DOHH2 (cell line): ENCODE data around the gene ACTR5.

Experiments
- H3F3A ChIP-seq: fragments of 200-600 bp; sonication (generic), shearing (Covaris generic); 2 replicates; pipeline ENCODE4 v1.6.0; 2016; ENCODE audit warnings: antibody characterized with exemption, mild to moderate bottlenecking; ENCODE audit not compliant: control insufficient read depth, insufficient read depth
- H3K27ac ChIP-seq: fragments of 200-600 bp; sonication (generic); 2 replicates; pipeline ENCODE4 v1.5.1; 2014; ENCODE audit warnings: low read depth, mild to moderate bottlenecking, low read length, moderate library complexity
- H3K27me3 ChIP-seq: fragments of 200-600 bp; sonication (generic); 2 replicates; pipeline ENCODE4 v1.6.1; 2014; ENCODE audit warnings: mild to moderate bottlenecking, low read length, mixed read lengths; ENCODE audit not compliant: control insufficient read depth
- H3K36me3 ChIP-seq: fragments of 200-600 bp; sonication (generic); 2 replicates; pipeline ENCODE4 v1.6.1; 2014; ENCODE audit warnings: mild to moderate bottlenecking, low read length, moderate library complexity, mixed read lengths; ENCODE audit not compliant: control insufficient read depth
- H3K4me1 ChIP-seq: fragments of 200-600 bp; sonication (generic); 2 replicates; pipeline ENCODE4 v1.6.1; 2014; ENCODE audit warnings: mild to moderate bottlenecking, low read length, mixed read lengths; ENCODE audit not compliant: control insufficient read depth
- H3K4me2 ChIP-seq: fragments of 200-600 bp; sonication (generic); 2 replicates; pipeline ENCODE4 v1.6.0; 2014; ENCODE audit warnings: mild to moderate bottlenecking, low read length, moderate library complexity
- H3K4me3 ChIP-seq: fragments of 200-600 bp; sonication (generic); 2 replicates; pipeline ENCODE4 v1.5.1; 2014; ENCODE audit warnings: mild to moderate bottlenecking, low read length, mixed read lengths
- H3K79me2 ChIP-seq: fragments of 200-600 bp; sonication (generic); 2 replicates; pipeline ENCODE4 v1.6.1; 2014; ENCODE audit warnings: mild to moderate bottlenecking, low read length, mixed read lengths; ENCODE audit not compliant: control insufficient read depth
- H3K9me2 ChIP-seq: fragments of 200-600 bp; sonication (generic); replicated peaks from 2 replicates; pipeline ENCODE4 v1.6.1; 2014; ENCODE audit warnings: mild to moderate bottlenecking, low read length, mixed read lengths; ENCODE audit not compliant: control insufficient read depth
- H3K9me3 ChIP-seq: fragments of 200-600 bp; sonication (generic); 2 replicates; pipeline ENCODE4 v1.6.1; 2014; ENCODE audit warnings: antibody characterized with exemption, low read length, mixed read lengths; ENCODE audit not compliant: control insufficient read depth, insufficient read depth
- H4K20me1 ChIP-seq: fragments of 200-600 bp; sonication (generic); 2 replicates; pipeline ENCODE4 v1.6.0; 2014; ENCODE audit warnings: low read depth, mild to moderate bottlenecking, antibody characterized with exemption, low read length, moderate library complexity; ENCODE audit not compliant: control insufficient read depth, insufficient read depth
- CTCF ChIP-seq: fragments of 200-600 bp; sonication (generic); IDR thresholded peaks from one replicate; pipeline ENCODE4 v1.5.1; 2014; ENCODE audit warnings: antibody characterized with exemption, mild to moderate bottlenecking, low read depth, low read length; ENCODE audit not compliant: poor library complexity, severe bottlenecking
- EZH2phosphoT487 ChIP-seq: fragments of 200-600 bp; sonication (generic); IDR thresholded peaks from 2 replicates; pipeline ENCODE4 v1.6.1; 2017; ENCODE audit warnings: borderline replicate concordance, mild to moderate bottlenecking, antibody characterized with exemption, low read length, moderate library complexity, mixed read lengths

The ACTR5 gene

DNA sequence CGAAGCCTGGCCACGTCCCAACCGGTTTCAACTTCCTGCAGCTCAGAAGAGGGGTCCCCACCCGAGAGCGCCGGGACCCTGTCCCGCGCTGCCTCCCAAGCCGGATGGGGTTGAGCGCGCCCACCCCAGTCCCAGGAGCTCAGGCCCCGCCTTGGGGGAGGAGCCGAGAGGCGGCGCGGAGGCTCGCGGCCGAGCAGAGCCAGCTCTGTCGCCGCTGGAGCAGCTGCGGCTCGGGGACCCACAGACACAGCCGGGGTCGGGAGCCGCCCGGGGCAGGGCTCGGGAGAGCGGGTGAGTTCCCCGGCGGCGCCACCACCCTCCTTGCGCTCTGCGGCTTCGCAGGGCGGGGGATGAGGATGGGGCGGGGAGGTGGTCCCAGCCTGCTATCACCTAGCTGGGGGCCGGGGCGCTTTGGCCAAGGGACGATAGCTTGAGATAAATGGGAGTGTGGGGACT is 57.3 kb downstream of the ACTR5 start, which contains the start of gene PPP1R16B:
Gene PPP1R16B (plus strand): TSS at position 196 of the 456 bp plus-strand sequence. CDS start 30,229 bp downstream, outside the sequence.
- Histone ChIP-seq H4K20me1 (peaks cover 27% of the 10 kb centered on the region), H3K4me1 (peaks cover 63% of the 10 kb centered on the region), H3K9me3 (no peaks in the 10 kb centered on the region), H3K79me2 (peaks cover 50% of the 10 kb centered on the region), H3K27ac (peak within 1 kb of the TSS; percentile 90), H3F3A (peaks cover 25% of the 10 kb centered on the region), H3K4me3 (peak within 1 kb of the TSS; percentile 98), H3K36me3 (peaks cover 45% of the 10 kb centered on the region), H3K9me2 (no peaks in the 10 kb centered on the region), H3K4me2 (peak within 1 kb of the TSS; percentile 87), H3K27me3 (no peaks in the 10 kb centered on the region)
- TF ChIP-seq CTCF (no peak), EZH2phosphoT487 (no peak)

- Histone ChIP-seq H3K4me2 (peak overlapping the region; percentile 87), H3K27ac (peak overlapping the region; percentile 90), H3K36me3 (peaks cover 52% of the 10 kb centered on the region), H3K9me2 (no peaks in the 10 kb centered on the region), H3F3A (peaks cover 22% of the 10 kb centered on the region), H4K20me1 (peaks cover 32% of the 10 kb centered on the region), H3K9me3 (no peaks in the 10 kb centered on the region), H3K4me3 (peak overlapping the region; percentile 98), H3K79me2 (peaks cover 57% of the 10 kb centered on the region), H3K4me1 (peaks cover 70% of the 10 kb centered on the region), H3K27me3 (no peaks in the 10 kb centered on the region)
- TF ChIP-seq EZH2phosphoT487 (no peak), CTCF (peak; percentile 54)
These were observed 57.9 kb downstream of the ACTR5 start for GRCh38 chr20:38805958-38806854.

DNA sequence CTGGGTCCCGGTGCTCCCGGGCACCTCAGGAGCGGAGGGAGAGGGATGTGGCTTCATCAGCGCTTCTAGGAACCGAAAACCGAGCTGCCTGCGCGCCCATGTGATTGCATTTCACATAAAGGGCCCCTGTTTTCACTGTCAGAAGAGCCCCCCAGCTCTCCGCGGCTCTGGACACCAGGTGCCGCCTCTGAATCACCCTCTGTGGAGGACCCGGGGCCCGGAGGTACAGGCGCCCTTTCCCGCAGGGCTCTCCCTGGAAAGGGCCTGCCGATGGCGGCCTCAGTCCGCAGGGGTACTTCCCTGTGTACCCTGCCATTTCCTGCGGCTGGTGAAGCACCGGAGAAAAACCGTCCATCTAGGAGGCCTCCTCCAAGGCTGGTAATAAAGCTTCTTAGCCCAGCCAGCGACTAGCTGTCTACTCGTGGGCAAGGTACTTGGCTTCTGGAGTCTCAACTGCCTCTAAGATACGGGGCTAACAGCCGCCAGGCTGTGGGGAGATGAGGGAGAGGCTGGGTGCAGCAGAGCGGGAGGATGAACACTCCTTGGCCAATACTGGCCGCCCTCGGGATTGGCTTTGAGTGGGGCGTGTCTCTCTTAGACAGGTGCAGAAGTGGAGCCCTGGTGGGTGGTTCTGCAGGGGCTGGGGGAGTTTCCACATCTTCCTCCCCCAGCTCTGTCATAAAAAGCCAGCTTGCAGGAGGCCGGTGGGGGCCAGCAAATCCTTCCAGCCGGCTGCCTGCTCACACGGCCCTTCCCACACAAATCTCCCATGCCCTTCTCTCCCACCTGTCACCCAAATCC is 58.8 kb downstream of the ACTR5 start:
- Histone ChIP-seq H3K27me3 (no peaks in the 10 kb centered on the region), H3K79me2 (peaks cover 65% of the 10 kb centered on the region), H3K4me2 (peak overlapping the region; percentile 87), H3K9me2 (no peaks in the 10 kb centered on the region), H3K27ac (peak overlapping the region; percentile 90), H4K20me1 (peaks cover 34% of the 10 kb centered on the region), H3F3A (peaks cover 21% of the 10 kb centered on the region), H3K9me3 (no peaks in the 10 kb centered on the region), H3K4me1 (peaks cover 78% of the 10 kb centered on the region), H3K4me3 (peak overlapping the region; percentile 98), H3K36me3 (peaks cover 60% of the 10 kb centered on the region)
- TF ChIP-seq CTCF = no peak
- no peak for TF ChIP-seq EZH2phosphoT487
